Measurements from ENCODE around the gene LARP4B.
A peak's percentile ranks its signal among the peaks of the same experiment; 100 is the strongest.

Gene LARP4B

DNA sequence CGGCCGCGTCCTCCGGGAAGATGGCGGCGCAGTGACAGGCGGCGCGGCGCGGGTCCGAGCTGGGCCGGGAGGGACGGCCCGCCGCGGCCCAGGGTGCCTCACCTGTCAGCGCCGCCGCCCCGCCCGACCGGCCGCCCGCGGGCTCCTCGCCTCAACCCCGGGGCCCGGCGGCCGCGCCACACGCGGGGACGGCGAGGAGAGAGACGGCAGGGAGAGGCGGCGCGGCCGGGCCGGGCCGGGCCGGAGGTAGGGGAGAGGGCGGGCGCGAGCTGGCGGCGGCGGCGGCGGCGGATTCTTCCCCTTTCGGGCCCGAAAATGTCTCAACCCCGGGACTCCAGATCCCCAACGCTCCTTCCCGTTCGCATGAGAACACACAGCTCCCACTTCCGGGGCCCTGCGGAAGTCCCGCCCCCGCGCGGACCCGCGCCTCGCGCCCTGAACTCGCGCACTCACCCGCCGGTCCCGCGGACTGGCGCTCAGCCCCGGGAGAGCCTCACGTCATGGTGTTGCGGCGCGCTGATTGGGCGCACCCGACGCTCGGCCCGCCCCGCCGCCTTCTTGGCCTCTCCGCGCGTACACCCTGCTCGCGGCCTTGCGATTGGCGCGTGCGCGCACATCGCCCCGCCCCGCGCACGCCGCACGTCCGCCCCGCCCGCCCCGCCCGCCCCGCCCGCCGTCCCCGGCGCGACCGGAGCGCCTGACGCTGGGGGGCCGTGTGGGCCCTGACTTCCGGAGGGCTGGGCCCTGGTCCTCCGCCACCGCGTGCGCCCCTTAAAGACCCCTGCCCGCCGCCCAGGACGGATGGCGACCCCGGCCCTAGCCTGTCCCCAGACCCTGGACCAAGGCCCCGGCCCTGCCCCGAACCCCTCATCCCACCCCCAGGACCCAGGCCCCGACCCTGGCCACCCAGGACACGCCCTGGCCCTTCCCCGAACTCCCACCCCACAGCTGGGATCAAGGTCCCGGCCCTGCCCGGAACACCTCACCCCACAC lies at the start of gene LARP4B:
Gene LARP4B (minus strand): TSS at position 380 of the 993 bp plus-strand sequence. CDS start 45,984 bp downstream, outside the sequence.
- DNase-seq, result peak; percentile 82

DNA sequence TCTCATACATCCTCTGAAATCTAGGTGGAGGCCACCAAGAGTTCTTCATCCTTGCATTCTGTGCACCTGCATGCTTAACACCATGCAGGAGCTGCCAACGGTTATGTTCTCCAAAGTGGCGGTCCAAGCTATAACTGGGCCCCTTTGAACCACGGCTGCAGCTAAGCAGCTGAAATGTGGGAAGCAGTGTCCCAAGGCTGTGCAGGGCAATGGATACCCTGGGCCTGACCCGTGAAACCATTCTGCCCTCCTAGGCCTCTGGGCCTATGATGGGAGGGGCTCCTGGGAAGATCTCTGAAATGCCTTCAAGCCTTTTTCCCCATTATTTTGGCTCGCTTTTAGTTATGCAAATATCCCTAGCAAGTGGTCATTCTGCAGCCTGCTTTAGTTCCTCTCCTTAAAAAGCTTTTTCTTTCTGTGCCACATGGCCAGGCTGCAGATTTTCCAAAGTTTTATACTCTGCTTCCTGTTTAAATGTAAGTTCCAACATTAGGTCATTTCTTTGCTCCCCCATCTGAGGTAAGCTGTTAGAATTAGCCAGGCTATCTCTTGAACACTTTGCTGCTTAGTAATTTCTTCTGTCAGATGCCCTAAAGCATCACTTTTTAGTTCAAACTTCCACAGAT lies 49.1 kb upstream of the LARP4B start:
- DNase-seq, result no peak

DNA sequence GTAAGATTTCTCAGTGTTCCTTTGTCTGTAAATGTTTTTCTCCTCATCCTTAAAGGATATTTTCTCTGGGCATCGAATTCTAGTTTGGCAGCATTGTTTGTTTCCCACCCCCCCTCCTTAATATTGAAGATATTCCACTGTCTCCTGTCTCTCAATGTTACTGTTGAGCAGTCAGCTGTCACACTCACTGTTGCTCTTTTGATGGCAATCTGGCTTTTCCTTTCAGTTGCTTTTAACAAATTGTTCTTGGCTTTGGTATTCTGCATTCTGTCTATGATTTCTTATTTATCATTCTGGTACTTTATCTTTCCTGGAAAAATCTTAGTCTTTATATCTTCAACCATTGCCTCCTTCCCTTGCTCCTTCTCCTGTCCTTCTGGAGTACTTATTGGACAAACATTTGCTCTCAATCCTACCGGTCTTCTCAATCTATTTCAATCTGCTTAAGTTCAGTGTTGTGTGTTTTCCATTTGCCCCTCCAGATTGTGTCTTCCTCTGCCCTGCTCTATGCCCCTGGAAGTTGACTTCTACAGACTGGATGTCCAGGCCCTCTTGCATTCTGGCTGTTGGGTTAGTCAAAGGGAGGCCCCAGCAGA lies 47.4 kb upstream of the LARP4B start:
- DNase-seq, result no peak

DNA sequence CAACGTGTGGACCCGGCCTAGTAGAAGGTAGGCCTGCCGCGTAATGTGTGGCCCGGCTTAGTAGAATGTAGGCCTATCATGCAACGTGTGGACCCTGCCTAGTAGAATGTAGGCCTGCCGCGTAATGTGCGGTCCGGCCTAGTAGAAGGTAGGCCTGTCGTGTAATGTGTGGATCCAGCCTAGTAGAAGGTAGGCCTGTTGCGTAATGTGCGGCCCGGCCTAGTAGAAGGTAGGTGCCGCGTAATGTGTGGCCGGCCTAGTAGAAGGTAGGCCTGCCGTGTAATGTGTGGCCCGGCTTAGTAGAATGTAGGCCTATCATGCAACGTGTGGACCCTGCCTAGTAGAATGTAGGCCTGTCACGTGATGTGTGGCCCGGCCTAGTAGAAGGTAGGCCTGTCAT lies 44.8 kb upstream of the LARP4B start:
- no peak for DNase-seq

DNA sequence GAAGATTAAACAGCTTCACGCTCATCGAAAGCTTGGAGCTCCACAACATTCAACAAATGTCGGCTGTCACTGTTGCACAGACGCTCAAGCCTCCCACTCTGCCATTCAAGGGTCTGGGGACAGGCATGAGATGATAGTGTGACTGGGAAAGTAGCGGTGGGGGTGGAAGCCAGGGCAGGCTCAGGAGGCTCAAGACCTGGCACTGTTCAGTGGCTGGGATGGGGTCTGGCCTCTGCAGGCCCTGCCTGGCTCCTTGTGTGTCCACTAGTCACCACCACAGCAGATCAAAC lies 43.2 kb upstream of the LARP4B start:
- DNase-seq, result no peak

GRCh38 chr10:974038-974784 lies 42.7 kb upstream of the LARP4B start:
- DNase-seq, result no peak

- DNase-seq, result no peak
Measured at GRCh38 chr10:972763-973162, 41.3 kb upstream of the LARP4B start.

- DNase-seq, result no peak
Measured at GRCh38 chr10:971613-972012, 40.1 kb upstream of the LARP4B start.

DNA sequence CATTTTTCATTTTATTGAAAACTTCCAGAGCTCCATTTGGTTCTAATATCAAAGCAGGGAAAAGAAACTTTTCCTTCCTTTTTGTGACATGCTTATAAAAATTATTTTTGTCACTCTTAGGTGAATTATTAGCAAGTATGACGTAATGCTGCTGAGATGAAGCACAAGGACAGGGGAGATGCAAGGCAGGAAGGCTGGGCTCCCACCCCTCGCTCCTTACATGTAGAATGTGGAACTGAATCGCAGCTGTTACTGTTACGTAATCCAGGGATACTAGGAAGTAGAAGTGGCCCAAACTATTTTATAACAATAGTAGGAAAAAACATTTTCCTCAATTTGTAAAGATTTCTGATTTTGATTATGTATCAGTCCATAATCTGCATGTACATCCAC lies 39.6 kb upstream of the LARP4B start:
- no peak for DNase-seq

- no peak for DNase-seq
Measured at GRCh38 chr10:970311-971149, 39.0 kb upstream of the LARP4B start.

DNA sequence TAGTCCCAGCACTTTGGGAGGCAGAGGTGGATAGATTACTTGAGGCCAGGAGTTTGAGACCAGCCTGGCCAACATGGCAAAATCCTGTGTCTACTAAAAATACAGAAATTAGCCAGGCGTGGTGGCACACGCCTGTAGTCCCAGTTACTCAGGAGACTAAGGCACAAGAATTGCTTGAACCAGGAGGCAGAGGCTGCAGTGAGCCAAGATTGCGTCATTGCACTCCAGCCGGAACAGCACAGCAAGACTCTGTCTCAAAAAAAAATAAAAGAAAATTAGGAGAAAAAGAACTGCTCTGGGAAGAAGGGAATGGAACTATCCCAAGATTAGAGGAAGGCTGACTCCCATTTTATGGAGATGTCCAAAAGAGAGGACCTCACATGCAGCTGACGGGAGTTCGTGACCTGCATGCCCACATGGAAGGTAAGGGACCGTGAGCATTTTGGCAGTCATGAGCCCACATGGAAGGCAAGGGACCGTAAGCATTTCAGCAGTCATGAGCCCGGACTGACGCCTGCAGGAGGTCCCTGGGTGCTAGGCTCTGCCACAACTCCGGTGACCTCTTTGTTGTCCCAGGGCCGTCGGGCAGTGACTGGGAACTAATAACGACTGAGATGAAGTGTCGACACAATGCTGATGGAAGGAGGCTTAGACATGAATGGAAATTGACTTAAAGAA lies 38.1 kb upstream of the LARP4B start:
- no peak for DNase-seq

DNA sequence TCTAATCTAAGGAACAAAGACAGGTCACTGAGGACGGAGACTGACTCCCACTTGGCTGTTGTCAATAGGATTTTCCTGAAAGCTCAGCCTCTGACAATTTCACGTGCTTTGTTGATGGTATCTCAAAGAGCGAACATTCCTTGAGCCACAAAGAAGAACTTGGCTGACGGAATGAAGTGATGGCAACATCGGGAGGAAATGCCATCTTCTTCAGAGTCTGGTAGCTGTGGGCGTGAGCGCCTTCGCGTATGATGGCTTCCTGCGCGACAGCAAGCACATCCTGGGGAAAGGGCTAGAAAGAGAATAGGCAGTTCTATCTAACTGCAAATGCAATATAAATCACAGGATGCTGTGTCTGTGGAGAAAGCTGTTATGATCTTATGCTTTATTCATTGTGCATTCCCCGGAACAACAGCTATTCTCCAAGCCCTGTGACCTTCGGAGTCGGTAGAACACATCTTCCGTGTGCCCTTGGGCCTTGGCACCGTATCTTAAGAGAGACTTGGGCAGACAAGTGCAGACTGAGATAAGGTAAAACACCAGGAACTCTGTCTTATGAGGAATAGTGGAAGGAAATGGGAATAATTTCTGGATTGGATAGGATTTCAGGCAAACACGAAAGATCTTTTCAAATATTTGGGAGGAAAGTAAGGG lies 37.2 kb upstream of the LARP4B start:
- DNase-seq, result no peak

DNA sequence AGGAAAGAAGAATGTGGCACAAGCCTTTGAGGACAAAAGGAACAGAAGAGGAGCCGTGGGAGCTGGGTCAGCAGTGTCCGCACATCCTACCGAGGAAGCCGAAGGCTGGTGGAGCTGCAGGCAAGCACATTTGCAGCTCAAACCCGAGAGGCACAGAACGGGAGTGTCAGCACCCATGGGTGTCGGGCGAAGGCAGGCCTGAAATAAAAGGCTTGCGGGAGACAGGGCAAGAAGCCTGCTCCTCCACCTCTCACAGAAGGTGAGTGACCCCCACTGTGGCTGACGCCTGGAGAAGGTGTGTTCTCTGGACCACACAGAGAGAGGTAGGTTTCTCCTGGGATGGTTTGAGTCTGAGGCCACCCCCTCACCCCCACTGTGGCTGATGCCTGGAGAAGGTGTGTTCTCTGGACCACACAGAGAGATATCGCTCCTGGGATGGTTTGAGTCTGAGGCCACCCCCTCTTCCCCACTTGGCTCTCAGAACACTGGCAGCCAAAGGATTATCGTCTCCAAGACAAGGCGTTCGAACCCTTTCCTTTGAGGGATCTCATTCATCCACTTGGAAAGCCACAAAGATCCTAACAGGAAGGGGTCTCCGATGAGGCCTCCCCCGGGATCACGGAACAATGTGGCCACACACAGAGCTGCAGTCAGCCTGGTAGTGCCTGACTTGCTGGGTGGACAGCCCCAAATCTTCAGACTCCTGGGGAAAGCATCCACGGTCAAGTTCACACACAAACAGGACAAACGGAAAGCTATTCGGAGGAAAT lies 35.1 kb upstream of the LARP4B start:
- DNase-seq, result no peak

DNA sequence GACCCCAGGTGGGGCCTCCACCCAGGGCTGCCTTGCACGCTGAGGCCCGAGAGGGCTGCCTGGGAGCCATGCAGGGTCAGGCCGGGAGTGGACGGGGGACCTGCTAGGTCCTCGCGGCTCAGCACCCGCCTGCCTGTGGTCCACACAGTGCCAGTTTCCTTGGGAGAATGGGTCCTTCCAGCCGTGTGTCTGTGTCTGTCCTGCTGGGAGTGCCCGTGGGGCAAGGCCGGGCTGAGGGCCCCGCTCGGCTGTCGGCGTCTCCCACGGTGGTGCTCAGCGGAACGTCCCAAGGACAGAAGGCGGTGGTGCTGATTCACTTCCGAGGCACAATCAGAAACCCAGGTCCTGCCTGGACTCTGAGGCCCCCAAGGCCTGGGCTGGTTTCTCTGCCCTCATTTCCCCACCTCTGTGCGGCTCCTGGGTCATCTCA lies 33.5 kb upstream of the LARP4B start:
- no peak for DNase-seq

DNA sequence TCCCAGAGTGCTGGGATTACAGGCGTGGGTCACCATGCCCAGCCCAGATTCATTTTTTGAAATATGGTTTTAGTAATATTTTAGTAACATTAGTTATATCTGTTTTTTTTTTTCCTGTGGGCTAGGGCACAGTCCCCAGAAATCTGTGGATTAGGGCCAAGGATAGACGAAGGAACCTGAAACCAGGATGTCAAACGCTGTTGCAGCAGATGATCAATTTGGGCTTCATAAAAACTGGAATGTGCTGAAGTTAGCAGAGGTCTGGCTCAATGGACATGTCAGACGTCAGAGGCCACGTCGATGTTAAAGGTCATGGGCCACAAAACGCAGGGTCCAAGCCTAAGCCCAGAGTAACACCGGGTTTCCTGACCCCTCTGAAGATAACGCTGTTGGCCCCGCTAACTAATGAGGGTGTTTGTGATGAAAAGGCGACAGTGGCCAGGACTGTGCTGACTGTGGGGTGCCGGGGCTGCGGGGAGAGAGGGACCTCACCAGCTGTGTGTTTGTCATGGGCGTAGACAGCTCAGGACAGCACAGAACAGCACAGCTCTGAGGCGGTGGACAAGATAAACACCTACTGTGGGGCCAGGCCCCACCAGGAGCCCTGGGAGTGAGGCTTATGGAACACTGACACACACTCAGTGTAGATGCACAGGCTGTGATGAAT lies 32.9 kb upstream of the LARP4B start:
- no peak for DNase-seq

DNA sequence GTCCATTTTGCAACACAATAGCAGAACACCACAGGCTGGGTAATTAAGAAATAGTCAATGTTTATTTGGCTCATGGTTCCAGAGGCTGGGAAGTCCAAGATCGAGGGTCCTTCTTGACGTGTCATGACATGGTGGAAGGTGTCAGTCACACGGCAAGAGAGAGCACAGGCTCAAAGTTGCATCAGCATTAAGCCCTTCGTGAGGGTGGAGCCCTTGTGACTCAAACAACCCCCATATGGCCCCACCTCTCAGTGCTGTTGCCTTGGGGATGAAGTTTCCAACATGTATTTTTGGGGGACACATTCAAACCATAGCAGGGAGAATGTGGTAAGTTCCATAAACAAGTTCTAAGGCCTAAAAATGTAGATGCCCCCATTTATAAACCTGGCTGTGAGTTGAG lies 32.1 kb upstream of the LARP4B start:
- DNase-seq, result no peak

DNA sequence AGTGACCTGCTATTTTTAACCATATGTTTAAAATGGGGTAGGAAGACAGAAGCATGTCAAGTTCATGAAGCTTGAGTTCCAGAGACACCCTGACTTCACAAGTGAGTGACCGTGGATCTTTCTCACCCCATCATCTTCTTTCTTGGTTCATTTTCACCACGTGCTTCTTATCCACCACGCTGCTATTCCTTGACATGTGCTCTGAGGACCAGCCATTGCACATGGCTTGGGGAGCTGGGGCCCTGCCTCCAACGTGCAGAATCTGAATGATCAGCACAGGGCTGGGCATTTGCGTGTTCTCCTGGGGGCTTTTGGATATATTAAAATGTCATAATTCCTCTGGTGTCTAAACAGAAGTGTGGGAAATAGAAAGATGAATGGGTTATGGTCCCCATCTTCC lies 31.7 kb upstream of the LARP4B start:
- DNase-seq, result no peak

DNA sequence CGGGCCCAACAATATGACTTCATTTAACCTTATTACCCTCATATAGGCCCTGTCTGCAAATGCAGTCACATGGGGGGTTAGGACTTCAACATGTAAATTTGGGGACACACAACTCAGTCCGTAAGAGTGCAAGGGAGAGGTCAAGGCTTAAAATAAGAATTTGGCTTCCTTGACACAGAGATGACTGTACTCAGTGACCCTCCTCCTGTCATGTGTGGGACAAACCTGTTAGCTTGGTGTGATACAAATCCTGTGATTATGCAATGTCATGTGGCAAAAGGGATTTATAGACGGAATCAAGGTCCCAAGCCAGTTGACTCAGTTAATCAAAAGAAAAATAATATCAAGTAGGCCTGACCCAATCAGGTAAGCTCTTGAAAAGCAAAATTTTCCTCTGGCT lies 30.8 kb upstream of the LARP4B start:
- no peak for DNase-seq

GRCh38 chr10:958856-959255 lies 27.4 kb upstream of the LARP4B start:
- DNase-seq, result no peak

DNA sequence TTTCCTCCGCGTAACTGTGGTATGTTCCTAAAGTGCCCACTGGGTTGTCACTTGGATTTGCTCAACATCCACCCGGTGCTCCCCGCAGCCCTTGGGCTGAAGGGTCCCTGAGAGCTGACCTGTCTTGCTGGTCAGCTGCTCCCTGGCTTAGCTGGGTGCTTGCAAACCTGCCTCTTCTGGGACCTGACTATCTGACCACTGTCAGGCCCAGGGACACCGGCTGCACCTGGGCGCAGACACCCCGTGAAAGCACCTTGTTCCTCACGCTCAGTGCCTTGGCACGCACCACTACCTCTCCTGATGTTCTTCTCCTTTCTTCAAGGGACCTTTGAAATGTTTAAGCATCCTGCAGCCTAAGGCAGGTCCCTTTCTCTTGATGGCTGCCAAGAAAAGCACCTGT lies 26.6 kb upstream of the LARP4B start:
- DNase-seq, result no peak

All from NCI-H526 treated with DMSO at 0.1 percent for 48 hours (cell line).